Tibial artery (tissue), 4 donors: ENCODE results near the gene GRIN2A.

Source experiments
- DNase-seq, 2 donors: peaks; one replicate each; pipeline ENCODE4 v3.0.0-alpha.2; 2019
- H3K27ac ChIP-seq, 2 donors: fragments of 200-600 bp; sonication (generic) in 1 of 2; 1 replicate in 1 of 2; 2 replicates in 1 of 2; pipeline ENCODE4 v1.5.1; 2018 to 2019; ENCODE audit warnings: mild to moderate bottlenecking in 1 of 2
- H3K27me3 ChIP-seq, 2 donors: fragments of 200-600 bp; sonication (generic) in 1 of 2; one replicate each; pipeline versions ENCODE4 v1.5.1 to v1.6.0; 2016 to 2019
- H3K36me3 ChIP-seq, 3 donors: fragments of 200-600 bp; sonication (generic) in 2 of 3; one replicate each; pipeline ENCODE4 v1.5.1; 2016 to 2019; ENCODE audit warnings: mild to moderate bottlenecking in 2 of 3
- H3K4me1 ChIP-seq, 4 donors: fragments of 200-600 bp; sonication (generic) in 2 of 4; 1 replicate in 3 of 4; 2 replicates in 1 of 4; pipeline ENCODE4 v1.5.1; 2016 to 2019
- H3K4me3 ChIP-seq, 2 donors: fragments of 200-600 bp; sonication (generic) in 1 of 2; 1 replicate in 1 of 2; 2 replicates in 1 of 2; pipeline ENCODE4 v1.5.1; 2018 to 2019; ENCODE audit warnings: mild to moderate bottlenecking in 2 of 2
- H3K9me3 ChIP-seq, 3 donors: fragments of 200-600 bp; sonication (generic) in 1 of 3; one replicate each; pipeline ENCODE4 v1.5.1; 2016 to 2019
- intact Hi-C: fragments of 100-400 bp; cut with DNase I; formaldehyde crosslinking; loops from one replicate; pipeline ENCODE4 v1.15.0; 2023; ENCODE audit warnings: low total_unique reads
- TF ChIP-seq, protein P1 (sequence below), 2 experiments: fragments of 200-600 bp in 1 of 2; fragments of 450-650 bp in 1 of 2; IDR thresholded peaks; one replicate each; pipeline ENCODE4 v1.5.1; 2017 to 2019; ENCODE audit warnings: antibody characterized with exemption in 2 of 2, mild to moderate bottlenecking in 1 of 2, moderate library complexity in 1 of 2

Gene GRIN2A

GRCh38 chr16:9826656-9827055 is 355.6 kb downstream of the GRIN2A start:
- Histone ChIP-seq H3K27ac (no peak overlapping the region), H3K4me1 (no peaks in the 10 kb centered on the region), H3K9me3 (no peaks in the 10 kb centered on the region), H3K27me3 (no peaks in the 10 kb centered on the region), H3K36me3 (no peaks in the 10 kb centered on the region), H3K4me3 (no peak overlapping the region)
- TF ChIP-seq, protein P1, sequence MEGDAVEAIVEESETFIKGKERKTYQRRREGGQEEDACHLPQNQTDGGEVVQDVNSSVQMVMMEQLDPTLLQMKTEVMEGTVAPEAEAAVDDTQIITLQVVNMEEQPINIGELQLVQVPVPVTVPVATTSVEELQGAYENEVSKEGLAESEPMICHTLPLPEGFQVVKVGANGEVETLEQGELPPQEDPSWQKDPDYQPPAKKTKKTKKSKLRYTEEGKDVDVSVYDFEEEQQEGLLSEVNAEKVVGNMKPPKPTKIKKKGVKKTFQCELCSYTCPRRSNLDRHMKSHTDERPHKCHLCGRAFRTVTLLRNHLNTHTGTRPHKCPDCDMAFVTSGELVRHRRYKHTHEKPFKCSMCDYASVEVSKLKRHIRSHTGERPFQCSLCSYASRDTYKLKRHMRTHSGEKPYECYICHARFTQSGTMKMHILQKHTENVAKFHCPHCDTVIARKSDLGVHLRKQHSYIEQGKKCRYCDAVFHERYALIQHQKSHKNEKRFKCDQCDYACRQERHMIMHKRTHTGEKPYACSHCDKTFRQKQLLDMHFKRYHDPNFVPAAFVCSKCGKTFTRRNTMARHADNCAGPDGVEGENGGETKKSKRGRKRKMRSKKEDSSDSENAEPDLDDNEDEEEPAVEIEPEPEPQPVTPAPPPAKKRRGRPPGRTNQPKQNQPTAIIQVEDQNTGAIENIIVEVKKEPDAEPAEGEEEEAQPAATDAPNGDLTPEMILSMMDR (IDR thresholded peaks at IDR 0.05): no peak
- intact Hi-C loops: no loop called here
- DNase-seq: no peak

- H3K9me3 ChIP-seq: no peaks in the 10 kb centered on the region
- no peaks in the 10 kb centered on the region for H3K4me1 ChIP-seq
- H3K36me3 ChIP-seq: no peaks in the 10 kb centered on the region
- no peak for DNase-seq
- no peak overlapping the region for H3K4me3 ChIP-seq
- TF ChIP-seq, protein P1 (IDR thresholded peaks at IDR 0.05): no peak
- no peaks in the 10 kb centered on the region for H3K27me3 ChIP-seq
- intact Hi-C loops: no loop called here
- no peak overlapping the region for H3K27ac ChIP-seq
Observed at GRCh38 chr16:9824200-9825068, 357.8 kb downstream of the GRIN2A start.

- Histone ChIP-seq H3K27me3 (no peaks in the 10 kb centered on the region), H3K9me3 (no peaks in the 10 kb centered on the region), H3K36me3 (no peaks in the 10 kb centered on the region), H3K4me3 (no peak overlapping the region), H3K27ac (no peak overlapping the region), H3K4me1 (no peaks in the 10 kb centered on the region)
- no peak for DNase-seq
- TF ChIP-seq, protein P1 (IDR thresholded peaks at IDR 0.05): no peak
- intact Hi-C loops: no loop called here
Observed at GRCh38 chr16:9823510-9823909, 358.7 kb downstream of the GRIN2A start.

GRCh38 chr16:9821970-9822369 is 360.3 kb downstream of the GRIN2A start:
- Histone ChIP-seq H3K36me3 (no peaks in the 10 kb centered on the region), H3K27ac (no peak overlapping the region), H3K27me3 (no peaks in the 10 kb centered on the region), H3K9me3 (no peaks in the 10 kb centered on the region), H3K4me1 (no peaks in the 10 kb centered on the region), H3K4me3 (no peak overlapping the region)
- DNase-seq: no peak
- TF ChIP-seq, protein P1 (IDR thresholded peaks at IDR 0.05): no peak
- intact Hi-C loops: no loop called here

GRCh38 chr16:9821331-9821730 is 360.9 kb downstream of the GRIN2A start:
- Histone ChIP-seq H3K36me3 (no peaks in the 10 kb centered on the region), H3K27ac (no peak overlapping the region), H3K27me3 (no peaks in the 10 kb centered on the region), H3K9me3 (no peaks in the 10 kb centered on the region), H3K4me1 (no peaks in the 10 kb centered on the region), H3K4me3 (no peak overlapping the region)
- TF ChIP-seq, protein P1 (IDR thresholded peaks at IDR 0.05): no peak
- intact Hi-C loops: no loop called here
- no peak for DNase-seq
